ENCODE measurements around the gene CLRN3.

Gene CLRN3

GRCh38 chr10:127874671-127875448, 17.9 kb downstream of the CLRN3 start:
- DNase-seq (ENCODE audit: low spot score): no peak

- DNase-seq (ENCODE audit: low spot score): no peak
Observed at GRCh38 chr10:127873901-127874470, 18.8 kb downstream of the CLRN3 start.

GRCh38 chr10:127872871-127873600, 19.7 kb downstream of the CLRN3 start:
- no peak for DNase-seq (ENCODE audit: low spot score)

- DNase-seq (ENCODE audit: low spot score): no peak
Observed at GRCh38 chr10:127872011-127872761, 20.6 kb downstream of the CLRN3 start.

GRCh38 chr10:127871631-127872010, 21.1 kb downstream of the CLRN3 start:
- no peak for DNase-seq (ENCODE audit: low spot score)

GRCh38 chr10:127869329-127869728, 23.4 kb downstream of the CLRN3 start:
- no peak for DNase-seq (ENCODE audit: low spot score)

- DNase-seq (ENCODE audit: low spot score): no peak
Observed at GRCh38 chr10:127867805-127868204, 24.9 kb downstream of the CLRN3 start.

- no peak for DNase-seq (ENCODE audit: low spot score)
Observed at GRCh38 chr10:127866276-127867013, 26.3 kb downstream of the CLRN3 start.

GRCh38 chr10:127863231-127863825, 29.4 kb downstream of the CLRN3 start:
- DNase-seq (ENCODE audit: low spot score): no peak

- DNase-seq (ENCODE audit: low spot score): no peak
Observed at GRCh38 chr10:127860592-127860991, 32.1 kb downstream of the CLRN3 start.

- DNase-seq (ENCODE audit: low spot score): no peak
Observed at GRCh38 chr10:127855976-127856375, 36.8 kb downstream of the CLRN3 start.

GRCh38 chr10:127855591-127855881, 37.2 kb downstream of the CLRN3 start:
- no peak for DNase-seq (ENCODE audit: low spot score)

GRCh38 chr10:127854769-127855590, 37.8 kb downstream of the CLRN3 start:
- no peak for DNase-seq (ENCODE audit: low spot score)

- peak; percentile 70 for DNase-seq (ENCODE audit: low spot score)
Observed at GRCh38 chr10:127853868-127854768, 38.6 kb downstream of the CLRN3 start.

GRCh38 chr10:127852456-127852855, 40.3 kb downstream of the CLRN3 start:
- no peak for DNase-seq (ENCODE audit: low spot score)

GRCh38 chr10:127851661-127852194, 41.0 kb downstream of the CLRN3 start:
- DNase-seq (ENCODE audit: low spot score): no peak

- DNase-seq (ENCODE audit: low spot score): no peak
Observed at GRCh38 chr10:127850944-127851343, 41.8 kb downstream of the CLRN3 start.

- DNase-seq (ENCODE audit: low spot score): no peak
Observed at GRCh38 chr10:127849921-127850320, 42.8 kb downstream of the CLRN3 start.

GRCh38 chr10:127849224-127849623, 43.5 kb downstream of the CLRN3 start:
- no peak for DNase-seq (ENCODE audit: low spot score)
